OCI-LY1 (cell line): ENCODE measurements around the gene BMPR1B.

Experiments
- CTCF ChIP-seq: fragments of 200-600 bp; sonication (generic), shearing (Covaris generic); IDR thresholded peaks from 2 replicates; pipeline ENCODE4 v1.5.1; 2017; ENCODE audit warnings: mild to moderate bottlenecking, antibody characterized with exemption, low read length, moderate library complexity, mixed read lengths
- EZH2 ChIP-seq: fragments of 200-600 bp; sonication (generic), shearing (Covaris generic); IDR thresholded peaks from 2 replicates; pipeline ENCODE4 v1.8.0; 2017; ENCODE audit warnings: borderline replicate concordance, mixed run types, mild to moderate bottlenecking, antibody characterized with exemption, low read length, moderate library complexity, mixed read lengths

GRCh38 chr4:94918543-94918942, 160.8 kb downstream of the BMPR1B start:
- TF ChIP-seq CTCF = no peak
- TF ChIP-seq EZH2 = no peak
